GM21825 (cell line): Measurements from ENCODE around the gene LGR6.
"Not testable (repeated sequence)": the region's sequence is repeated elsewhere in the genome, so short reads cannot be mapped to it uniquely, and the experiment has no call there.

Experiments used
- ATAC-seq: cut with Tn5 transposase; IDR thresholded peaks from one replicate; pipeline ENCODE4 v1.9.1; 2021; ENCODE audit warnings: mild to moderate bottlenecking, moderate library complexity; ENCODE audit not compliant: unreplicated experiment

The LGR6 gene

GRCh38 chr1:202172015-202172355 lies 21.6 kb upstream of the LGR6 start:
- no peak for ATAC-seq

GRCh38 chr1:202173993-202174392 lies 19.6 kb upstream of the LGR6 start:
- ATAC-seq: no peak

DNA sequence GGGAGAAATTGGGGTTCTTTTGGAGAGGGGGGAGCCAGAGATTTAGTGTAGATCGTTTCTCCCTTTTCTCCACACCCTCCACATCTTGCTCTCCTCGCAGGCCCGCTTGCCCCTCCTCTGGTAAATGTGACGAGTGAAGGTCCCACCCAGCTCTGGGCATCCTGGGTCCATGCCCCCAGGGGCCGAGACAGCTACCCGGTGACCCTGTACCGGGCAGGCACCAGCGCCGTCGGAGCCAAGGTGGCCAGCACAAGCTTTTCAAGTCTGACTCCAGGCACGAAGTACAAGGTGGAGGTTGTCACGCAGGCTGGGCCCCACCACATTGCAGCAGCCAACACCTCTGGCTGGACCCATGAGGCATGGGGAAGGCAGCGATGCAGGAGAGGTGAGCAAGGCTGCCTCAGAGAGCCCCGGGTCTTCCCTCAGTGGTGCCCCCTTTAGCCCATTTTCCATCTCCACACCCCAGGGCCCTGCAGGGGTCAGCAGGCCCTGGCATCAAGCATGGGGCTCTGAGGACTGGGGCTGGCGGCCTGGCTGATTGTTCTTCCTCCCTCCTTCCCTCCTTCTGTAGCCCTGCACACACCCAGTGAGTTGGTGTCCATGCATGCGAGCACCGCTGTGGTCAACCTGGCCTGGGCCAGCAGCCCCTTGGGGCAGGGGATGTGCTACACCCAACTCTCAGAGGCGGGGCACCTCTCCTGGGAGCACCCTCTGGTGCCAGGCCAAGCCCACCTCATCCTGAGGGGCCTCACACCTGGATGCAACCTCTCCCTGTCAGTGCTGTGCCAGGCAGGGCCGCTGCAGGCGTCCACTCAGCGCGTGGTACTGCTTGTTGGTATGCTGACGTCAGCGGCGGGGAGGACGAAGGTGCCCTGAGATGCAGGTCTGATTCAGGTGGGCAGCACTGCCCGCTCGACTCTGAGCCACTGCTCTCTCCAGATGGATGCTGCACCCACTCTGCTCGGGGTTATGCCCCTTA lies 16.4 kb upstream of the LGR6 start:
- no peak for ATAC-seq

DNA sequence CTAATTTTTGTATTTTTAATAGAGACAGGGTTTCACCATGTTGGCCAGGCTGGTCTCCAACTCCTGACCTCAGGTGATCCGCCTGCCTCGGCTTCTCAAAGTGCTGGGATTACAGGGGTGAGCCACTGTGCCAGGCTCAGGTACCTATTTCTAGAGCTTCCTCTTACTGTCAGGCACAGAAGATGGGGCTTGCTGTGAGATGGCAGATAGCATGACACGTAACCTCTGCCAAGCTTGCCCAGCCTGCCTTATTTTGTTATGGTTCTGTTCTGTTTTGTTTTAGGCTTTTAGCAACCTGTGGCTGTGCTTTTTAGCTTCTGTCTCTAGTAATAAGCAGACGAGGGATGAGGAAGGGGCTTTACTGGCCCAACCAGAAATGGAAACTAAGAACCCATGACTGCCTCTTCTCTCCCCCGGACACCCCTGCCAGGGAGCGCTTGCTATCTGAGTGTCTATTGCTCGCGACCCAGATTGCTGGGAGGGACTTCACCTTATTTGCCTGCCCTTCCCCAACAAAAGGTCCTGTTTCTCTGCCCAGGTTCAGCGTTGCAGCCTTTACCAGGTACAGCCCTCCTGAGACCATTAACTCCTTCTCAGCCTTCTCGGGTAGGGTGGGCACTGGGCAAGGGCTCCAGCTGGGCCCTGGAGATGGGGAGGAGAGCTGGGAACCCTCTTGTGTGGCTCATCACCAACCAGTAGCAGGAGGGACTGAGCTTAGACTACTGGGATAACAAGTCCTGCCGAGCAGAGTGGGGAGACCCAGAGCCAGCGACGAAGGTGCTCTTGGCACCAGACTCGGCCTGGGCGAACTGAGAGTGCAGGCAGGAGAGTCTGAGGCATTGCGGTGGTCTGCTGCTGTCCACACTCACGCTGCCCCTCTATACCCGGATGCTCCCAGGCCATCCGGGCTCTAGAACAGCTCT lies 13.5 kb upstream of the LGR6 start:
- no peak for ATAC-seq

DNA sequence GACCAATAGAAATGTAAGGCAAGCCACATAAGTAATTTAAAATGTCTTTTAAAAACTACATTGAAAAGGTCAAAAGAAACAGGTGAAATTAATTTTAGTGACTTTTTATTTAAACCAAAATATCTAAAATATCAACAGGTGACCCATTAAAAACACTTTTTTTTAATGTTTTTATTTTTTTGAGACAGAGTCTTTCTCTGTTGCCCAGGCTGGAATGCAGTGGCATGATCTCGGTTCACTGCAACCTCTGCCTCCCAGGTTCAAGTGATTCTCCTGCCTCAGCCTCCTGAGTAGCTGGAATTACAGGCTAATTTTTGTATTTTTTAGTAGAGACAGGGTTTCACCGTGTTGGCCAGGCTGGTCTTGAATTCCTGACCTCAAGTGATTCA lies 12.9 kb upstream of the LGR6 start:
- ATAC-seq: not testable (repeated sequence)

DNA sequence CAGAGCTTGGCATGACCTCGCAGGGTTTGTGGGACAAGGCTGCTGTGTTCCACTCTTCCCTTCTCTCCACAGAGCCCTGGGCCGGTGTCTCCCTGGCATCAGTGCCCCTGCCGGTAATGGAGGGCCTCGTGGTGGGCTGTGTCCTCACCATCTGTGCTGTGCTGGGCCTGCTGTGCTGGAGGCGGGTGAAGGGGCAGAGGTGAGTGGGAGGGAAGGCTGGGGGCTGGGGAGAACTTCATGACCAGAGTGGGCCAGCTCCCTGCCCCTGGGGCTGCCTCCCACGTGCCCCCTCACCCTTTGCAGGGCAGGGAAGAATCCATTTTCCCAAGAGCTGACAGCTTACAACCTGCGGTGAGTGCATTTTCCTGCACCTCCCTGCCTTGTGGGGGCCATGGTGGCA lies 12.0 kb upstream of the LGR6 start:
- ATAC-seq: no peak

- no peak for ATAC-seq
These were observed 11.3 kb upstream of the LGR6 start for GRCh38 chr1:202182040-202182877.

GRCh38 chr1:202184750-202185460 lies 8.7 kb upstream of the LGR6 start:
- no peak for ATAC-seq

DNA sequence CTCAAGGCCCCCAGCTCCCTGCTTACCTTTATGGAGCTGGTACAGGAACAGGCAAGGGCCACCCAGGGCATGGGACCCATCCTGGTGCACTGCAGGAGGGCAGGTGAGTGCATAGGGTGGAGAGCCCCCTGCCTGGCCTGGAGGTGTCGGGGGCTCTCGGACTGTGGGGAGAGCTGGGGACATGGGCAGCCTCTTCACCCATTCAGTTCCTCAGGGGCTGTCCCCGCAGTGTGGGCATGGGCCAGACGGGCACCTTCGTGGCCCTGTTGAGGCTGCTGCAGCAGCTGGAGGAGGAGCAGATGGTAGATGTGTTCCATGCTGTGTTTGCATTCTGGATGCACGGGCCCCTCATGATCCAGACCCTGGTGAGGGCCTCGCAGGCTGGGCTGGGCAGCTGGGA lies 7.3 kb upstream of the LGR6 start:
- ATAC-seq: no peak

GRCh38 chr1:202187041-202187671 lies 6.4 kb upstream of the LGR6 start:
- no peak for ATAC-seq

DNA sequence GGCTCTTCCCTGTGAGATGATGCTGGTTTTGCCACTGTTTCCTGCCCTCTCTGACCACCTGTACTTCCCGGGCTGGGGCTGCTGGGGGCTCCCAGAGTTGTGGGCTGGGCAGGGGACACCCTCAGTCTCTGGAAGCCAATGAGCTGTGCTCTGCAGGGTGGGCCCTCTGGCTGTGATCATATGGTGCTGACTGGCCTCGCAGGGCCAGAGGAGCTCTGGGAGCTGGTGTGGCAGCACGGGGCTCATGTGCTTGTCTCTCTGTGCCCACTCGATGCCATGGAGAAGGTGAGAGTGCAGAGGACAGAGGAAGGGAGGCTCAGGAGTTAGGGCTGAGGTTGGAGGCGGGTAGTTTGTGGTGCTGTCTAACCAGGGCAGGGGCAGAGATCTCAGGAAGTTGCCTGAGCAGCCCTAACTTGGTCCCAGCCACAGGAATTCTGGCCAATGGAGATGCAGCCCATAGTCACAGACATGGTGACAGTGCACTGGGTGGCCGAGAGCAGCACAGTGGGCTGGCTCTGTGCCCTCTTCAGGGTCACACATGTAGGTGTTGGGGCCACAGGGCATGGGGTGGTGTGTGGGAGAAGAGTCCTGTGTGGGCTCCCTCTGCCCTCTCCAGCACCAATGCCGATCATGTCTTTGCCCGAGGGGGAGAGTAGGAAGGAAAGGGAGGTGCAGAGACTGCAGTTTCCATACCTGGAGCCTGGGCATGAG lies 5.7 kb upstream of the LGR6 start:
- ATAC-seq: no peak

DNA sequence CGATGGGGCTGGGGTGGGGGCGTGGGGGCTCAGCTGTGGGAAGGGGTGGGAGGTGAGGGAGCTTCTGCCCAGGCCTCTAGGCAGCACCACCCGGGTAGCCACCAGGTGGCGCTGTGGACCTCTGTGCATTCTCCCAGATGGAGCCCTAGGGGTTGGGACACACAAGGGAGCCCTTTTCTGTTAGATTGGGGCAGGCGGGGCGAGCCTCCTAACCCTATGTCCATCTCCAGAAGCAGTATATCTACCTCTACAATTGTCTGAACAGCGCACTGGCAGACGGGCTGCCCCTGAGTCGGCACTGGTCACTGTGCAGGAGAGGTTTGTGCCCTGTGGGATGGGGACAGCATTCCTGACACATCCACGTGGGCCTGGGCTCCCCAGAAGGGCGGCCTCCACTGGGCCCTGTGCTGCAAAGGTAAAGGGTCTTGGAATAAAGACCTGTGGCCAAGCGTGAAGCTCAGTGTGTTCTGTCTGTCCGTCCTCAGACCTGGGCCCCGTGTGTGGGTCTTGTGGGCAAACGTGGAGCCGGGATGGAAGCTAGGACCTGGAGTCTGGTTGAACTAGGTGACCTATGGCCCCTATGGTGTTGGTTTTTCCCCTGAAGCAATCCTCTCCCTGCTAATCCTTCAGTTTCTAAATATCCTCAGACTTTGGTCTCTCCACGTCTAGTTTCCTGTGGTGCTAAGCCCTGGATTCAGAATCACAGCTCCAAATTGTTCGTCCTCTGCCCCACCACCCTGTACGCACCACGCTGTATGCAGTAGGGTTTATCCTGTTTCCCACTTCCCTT lies 4.4 kb upstream of the LGR6 start:
- no peak for ATAC-seq

- no peak for ATAC-seq
These were observed 3.5 kb upstream of the LGR6 start for GRCh38 chr1:202189918-202190715.

DNA sequence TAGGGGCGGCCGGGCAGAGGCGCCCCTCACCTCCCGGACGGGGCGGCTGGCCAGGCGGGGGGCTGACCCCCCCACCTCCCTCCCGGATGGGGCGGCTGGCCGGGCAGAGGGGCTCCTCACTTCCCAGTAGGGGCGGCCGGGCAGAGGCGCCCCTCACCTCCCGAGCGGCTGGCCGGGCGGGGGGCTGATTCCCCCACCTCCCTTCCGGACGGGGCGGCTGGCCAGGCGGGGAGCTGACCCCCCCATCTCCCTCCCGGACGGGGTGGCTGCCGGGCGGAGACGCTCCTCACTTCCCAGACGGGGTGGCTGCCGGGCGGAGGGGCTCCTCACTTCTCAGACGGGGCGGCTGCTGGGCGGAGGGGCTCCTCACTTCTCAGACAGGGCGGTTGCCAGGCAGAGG lies 2.2 kb upstream of the LGR6 start:
- not testable (repeated sequence) for ATAC-seq

GRCh38 chr1:202192770-202193613 lies 607 bp upstream of the LGR6 start:
- no peak for ATAC-seq

GRCh38 chr1:202194328-202194648 lies 689 bp downstream of the LGR6 start:
- ATAC-seq: no peak
